Activated CD8-positive, alpha-beta memory T cell treated with anti-CD3 and anti-CD28 coated beads for 48 hours (primary cell): ENCODE measurements around the gene LIME1.

Experiments
- DNase-seq, 3 experiments: peaks; one replicate each; pipeline ENCODE4 v3.0.0-alpha.2; 2020; ENCODE audit warnings: low read depth in 2 of 3, low spot score in 2 of 3

LIME1 gene

DNA sequence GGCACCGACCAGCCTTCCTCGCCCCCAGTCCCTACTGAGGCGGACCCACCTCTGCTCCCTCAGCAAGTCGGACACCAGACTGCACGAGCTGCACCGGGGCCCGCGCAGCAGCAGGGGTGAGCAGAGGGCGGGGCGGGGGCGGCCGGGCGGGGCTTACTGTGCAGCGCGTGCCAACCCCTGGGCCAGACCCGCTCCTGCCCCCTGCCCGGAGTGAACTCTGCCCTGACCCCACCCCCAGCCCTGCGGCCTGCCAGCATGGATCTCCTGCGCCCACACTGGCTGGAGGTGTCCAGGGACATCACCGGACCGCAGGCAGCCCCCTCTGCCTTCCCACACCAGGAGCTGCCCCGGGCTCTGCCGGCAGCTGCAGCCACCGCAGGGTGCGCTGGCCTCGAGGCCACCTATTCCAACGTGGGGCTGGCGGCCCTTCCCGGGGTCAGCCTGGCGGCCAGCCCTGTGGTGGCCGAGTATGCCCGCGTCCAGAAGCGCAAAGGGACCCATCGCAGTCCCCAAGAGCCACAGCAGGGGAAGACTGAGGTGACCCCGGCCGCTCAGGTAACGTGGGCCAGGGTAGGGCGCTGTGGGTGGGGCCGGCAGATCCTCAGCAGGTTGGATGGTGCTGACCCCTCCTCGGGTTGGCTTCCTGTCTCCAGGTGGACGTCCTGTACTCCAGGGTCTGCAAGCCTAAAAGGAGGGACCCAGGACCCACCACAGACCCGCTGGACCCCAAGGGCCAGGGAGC is 1.7 kb downstream of the LIME1 start:
- no peak for DNase-seq

DNA sequence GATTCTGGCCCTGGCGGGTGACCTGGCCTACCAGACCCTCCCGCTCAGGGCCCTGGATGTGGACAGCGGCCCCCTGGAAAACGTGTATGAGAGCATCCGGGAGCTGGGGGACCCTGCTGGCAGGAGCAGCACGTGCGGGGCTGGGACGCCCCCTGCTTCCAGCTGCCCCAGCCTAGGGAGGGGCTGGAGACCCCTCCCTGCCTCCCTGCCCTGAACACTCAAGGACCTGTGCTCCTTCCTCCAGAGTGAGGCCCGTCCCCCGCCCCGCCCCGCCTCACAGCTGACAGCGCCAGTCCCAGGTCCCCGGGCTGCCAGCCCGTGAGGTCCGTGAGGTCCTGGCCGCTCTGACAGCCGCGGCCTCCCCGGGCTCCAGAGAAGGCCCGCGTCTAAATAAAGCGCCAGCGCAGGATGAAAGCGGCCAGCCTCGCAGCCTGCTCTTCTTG is 2.2 kb downstream of the LIME1 start:
- DNase-seq = no peak

DNA sequence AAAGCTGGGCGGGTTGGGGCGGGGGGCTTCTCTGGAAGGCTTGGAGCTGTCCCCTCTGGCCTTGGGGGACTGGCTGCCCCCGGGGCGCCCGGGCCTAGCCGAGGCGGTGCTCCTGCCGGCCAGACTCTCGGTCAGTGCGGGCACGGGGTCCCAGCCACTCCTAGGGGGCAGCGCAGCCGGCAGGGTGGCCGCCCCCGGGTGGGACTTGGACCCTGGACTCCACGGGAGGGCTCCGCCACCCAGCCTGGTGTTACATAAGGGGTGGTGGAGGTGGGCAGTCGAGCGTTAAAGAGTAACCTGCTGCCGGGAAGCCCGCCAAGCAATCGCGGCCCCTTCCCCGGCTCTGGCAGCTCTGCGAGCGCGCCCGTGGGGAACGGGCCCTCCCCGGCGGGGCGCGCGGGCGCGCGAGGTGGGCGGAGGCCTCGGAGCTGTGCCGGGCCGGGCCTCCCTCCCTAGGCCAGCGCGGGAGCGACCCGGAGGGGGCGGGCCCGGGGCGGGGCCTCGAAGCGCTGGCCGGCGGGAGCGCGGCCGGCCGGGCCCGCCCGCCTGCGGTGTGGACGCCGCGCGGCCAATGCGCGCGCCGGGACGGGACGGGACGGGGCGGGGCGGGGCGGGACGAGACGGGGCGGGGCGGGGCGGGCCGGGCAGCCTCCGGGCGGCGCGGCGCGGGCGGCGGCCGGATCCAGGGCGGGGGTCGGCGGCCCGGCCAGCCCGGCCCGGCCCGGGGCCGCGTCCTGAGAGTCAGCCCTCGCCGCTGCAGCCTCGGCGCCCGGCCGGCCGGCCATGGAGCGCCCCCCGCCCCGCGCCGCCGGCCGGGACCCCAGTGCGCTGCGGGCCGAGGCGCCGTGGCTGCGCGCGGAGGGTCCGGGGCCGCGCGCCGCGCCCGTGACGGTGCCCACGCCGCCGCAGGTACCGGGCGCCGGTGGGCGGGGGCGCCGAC is 2.9 kb downstream of the LIME1 start, which contains the start of gene SLC2A4RG:
Gene SLC2A4RG (plus strand): TSS at position 647 of the 940 bp plus-strand sequence. CDS start 137 bp downstream, at position 784.
- no peak for DNase-seq

DNA sequence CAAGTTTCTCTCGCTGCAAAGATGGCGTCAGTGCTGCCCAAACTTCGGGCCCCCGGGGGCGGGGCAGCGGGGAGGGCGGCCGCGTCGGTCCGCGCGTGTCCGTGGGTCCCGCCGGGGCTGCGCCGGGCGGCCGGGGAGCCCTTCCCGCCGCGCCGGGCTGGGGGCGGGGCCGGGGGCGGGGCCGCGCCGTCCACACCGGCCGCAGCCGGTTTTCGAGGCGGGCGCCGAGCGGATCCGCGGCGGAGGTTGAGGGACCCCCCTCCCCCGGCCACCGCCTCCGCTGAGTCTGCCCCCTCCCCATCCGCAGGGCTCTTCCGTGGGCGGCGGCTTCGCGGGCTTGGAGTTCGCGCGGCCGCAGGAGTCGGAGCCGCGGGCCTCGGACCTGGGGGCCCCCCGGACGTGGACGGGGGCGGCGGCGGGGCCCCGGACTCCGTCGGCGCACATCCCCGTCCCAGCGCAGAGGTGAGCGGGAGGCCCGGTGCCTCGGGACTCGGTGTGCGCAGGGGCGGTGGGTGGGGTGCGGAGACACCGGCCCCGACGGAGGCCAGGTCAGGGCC is 3.7 kb downstream of the LIME1 start:
- no peak for DNase-seq

DNA sequence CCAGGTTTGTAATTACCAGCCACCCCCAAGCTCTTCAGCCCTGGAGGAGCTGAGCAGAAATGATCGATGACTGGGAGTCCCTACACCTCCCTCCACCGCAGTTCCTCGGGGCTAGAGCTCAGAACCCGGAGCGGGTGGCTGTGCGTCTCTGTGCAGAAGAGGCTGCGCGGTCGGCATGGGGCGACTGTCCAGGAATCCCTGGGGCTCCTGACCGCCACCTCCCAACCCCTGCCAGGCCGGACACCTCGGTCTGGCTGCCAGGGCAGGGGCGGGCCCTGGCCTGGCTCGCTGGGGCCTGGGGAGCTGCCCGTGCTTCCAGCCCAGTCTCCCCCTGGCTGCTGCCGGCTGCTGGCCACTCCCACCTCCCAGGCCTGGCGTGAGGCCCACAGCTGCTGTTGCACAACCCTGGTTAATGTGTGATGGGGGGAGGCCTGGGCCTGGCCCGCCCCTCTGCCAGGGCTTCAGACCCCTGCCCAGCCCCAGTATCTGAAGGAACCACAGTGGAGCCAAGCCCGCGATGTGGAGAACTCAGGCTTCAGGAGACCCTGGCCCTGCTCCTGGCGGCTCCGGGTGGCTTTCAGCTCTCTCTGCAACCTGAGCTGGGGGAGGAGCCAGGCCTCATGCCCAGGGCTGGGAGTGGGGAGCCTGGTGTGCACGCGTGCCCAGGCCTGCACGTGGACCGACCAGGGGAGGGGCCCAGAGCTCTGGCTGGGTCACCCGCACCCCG is 4.3 kb downstream of the LIME1 start:
- DNase-seq = no peak

- no peak for DNase-seq
These were observed 4.9 kb downstream of the LIME1 start for GRCh38 chr20:63741354-63741675.

GRCh38 chr20:63741676-63742380 is 5.4 kb downstream of the LIME1 start:
- no peak for DNase-seq

- DNase-seq = no peak
These were observed 6.0 kb downstream of the LIME1 start for GRCh38 chr20:63742381-63743024.

- DNase-seq = no peak
These were observed 6.9 kb downstream of the LIME1 start for GRCh38 chr20:63743210-63743970.

DNA sequence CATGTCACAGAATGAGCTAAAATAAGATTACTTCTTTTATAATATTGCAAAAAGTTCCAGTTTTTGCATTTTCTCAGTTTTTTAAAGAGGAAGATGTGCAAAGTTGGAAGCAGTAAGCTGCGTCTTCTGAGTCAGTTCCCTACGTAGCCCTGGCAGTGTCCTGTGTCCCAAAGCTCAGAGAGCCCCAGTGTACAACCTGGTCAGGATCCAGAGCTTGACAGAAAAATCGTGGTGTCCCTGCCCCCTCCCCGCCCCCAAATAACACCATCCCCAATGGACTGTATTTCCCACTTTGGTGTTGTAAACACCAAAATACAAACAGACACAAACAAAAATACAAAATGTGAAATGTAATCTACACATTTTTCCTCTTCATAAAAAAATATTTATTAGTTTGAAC is 7.7 kb downstream of the LIME1 start:
- no peak for DNase-seq

GRCh38 chr20:63744574-63745423 is 8.3 kb downstream of the LIME1 start:
- no peak for DNase-seq

- DNase-seq = no peak
These were observed 9.0 kb downstream of the LIME1 start for GRCh38 chr20:63745424-63745805.

- no peak for DNase-seq
These were observed 9.7 kb downstream of the LIME1 start for GRCh38 chr20:63745961-63746731.

DNA sequence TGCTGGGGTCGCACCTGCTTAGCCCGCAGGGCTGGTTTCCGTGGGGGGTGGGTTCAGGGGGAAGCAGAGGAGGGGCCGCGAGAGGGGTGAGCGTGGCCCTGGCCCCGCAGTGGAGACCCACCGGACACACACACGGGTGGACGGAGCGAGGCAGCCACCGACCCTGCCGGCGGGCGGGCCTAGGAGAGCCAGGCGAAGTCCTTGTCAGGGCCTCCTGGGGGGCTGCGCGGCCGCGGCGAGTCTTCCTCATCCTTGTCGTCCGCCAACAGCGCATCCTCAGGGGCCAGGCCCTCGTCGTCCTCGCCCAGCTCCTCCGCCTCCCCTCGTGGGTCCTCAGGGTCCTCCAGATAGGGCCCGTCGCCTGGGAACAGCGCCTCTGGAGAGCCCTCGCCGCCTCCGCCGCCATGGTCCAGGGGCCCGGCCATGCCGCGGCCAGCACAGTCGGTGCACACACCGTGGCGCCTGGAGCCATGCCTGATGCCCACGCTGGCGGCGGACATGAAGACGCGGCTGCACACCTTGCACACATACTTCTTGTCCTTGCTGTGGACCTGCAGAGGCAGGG is 10.4 kb downstream of the LIME1 start:
- no peak for DNase-seq

GRCh38 chr20:63747622-63748069 is 11.2 kb downstream of the LIME1 start:
- DNase-seq = no peak

DNA sequence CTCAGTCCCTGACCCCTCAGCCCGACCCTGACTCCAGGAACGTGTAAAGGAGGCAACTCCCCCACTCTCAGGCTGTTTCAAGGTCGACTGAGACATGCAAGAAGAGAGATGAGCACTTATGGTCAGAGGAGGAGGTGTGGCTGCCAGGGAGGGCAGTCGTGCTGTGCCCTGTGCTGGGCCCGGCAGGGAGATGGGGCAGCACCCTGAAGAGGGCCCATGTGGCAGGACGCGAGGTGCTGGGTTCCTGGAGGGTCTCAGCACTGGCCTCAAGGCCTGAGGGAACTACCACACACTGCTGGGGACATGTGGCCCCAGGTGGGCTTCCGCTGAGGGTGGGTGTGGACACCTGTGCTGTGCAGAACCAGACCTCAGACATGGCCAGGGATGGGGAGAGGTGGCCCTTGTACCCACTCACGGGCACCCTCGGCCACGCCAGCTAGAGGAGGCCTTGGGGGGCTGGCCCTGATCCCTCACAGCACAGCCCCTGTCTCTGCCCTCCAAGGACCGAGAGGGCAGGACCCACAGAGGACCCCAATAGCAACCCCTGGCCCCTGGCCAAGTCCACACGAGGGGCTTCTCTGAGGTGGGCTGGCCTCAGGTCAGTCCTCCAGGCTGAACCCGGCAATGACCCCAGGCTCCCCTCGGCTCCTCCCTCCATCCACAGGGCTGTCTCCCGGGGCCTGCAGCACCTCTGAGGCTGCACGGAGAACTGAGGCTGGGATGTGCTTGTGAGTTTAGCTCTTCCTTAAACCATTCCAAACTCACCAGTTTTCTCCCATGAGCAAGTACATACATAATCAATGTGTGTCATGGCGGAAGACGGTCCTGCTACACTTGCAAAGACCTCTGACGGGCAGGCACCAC is 11.8 kb downstream of the LIME1 start:
- no peak for DNase-seq

GRCh38 chr20:63748934-63749270 is 12.4 kb downstream of the LIME1 start:
- no peak for DNase-seq
